Measurements from ENCODE around the gene MMP7.
"Not testable (repeated sequence)": the region's sequence is repeated elsewhere in the genome, so short reads cannot be mapped to it uniquely, and the experiment has no call there.

Gene MMP7

DNA sequence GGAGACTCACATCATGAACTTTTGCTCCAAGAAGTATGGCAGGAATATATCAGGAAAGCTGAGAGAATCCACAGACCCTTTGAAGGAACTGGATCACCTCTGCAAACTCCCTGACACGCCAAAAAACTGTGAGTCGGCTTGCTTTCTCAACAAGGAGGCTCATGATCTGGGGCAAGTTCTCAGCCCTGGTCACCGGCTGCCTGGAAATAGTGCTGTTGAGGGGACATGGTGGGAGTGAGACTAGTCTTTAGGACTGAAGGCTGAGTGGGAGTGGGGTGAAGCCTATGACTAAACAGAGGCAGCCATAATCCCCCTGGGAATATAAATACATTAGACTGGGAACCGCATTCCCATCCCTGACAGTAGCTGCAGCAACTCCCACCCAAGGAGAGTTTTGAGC is 8.4 kb upstream of the MMP7 start:
- DNase-seq: no peak

DNA sequence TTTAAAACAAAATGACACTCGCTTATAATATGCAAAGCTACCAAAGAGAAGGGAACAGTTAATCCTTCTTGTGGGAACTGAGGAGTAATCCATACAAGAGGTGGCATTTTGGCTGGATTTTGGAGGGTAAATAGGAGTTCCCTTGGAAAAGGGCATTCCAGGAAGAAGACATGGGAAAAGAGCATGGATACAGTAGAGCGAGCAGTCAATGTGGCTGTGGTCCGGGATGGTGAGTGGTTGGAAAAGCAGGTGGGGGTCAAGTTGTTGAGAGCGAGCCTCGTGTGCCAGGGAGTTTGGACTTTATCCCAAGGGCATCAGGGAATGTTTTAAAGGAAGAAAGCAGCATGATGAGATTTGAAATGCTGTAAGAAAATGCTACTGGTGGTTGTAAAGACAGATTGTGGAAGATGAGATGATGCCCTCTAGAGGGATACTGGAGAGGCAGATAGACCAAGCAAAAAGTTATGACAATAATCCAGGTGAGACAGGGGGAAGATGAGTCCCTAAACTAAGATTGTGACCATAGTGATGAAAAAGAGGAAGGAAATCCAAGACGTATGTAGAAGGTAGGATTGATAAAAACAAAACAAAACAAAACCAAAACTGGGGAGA is 3.8 kb upstream of the MMP7 start:
- no peak for DNase-seq

DNA sequence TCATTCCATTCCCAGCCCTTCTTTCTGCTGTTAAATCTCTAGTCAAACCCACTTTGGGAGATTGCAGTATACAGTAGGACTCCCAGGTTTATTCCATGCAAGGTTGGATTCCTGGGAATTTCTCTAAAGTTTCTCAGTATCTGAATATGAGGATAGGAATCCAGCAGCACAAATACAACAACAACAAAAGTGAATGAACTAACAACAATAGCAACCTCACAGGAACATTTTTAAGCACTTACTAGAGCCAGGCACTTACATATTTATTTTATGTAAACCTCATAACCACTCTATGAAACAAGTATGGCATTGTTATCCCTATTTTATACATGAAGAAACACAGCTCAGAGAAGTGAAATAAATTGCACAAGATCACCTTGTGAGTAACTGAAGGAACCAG is 1.9 kb downstream of the MMP7 start:
- no peak for DNase-seq

DNA sequence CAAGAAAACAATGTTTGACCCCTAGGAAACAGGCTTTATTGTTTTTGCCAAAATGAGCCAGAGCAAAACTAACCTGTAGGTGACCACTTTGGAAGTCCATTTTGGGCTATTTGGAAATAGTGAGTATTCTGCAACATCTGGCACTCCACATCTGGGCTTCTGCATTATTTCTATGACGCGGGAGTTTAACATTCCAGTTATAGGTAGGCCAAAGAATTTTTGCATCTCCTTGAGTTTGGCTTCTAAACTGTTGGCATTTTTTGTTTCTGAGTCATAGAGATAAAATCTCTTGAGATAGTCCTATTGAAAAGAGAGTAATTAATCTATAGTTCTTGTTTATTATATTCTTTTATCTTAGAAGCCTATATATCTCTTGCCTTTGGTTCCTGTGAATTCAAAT is 2.9 kb downstream of the MMP7 start:
- no peak for DNase-seq

- DNase-seq: no peak
Measured at GRCh38 chr11:102527041-102527440, 3.5 kb downstream of the MMP7 start.

GRCh38 chr11:102523887-102524286 is 6.7 kb downstream of the MMP7 start:
- DNase-seq: no peak

DNA sequence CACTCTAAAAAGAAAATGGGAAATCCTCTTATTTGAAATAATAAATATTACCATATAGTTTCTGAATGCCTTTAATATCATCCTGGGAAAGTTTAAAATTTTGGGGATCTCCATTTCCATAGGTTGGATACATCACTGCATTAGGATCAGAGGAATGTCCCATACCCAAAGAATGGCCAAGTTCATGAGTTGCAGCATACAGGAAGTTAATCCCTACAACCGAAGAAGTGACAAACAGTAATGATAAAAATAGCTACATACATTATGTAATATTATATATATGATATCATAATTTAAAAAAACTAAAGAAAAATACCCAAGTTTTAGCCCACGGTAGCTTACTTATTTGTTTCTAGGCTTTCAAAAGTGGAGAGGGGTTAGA is 7.4 kb downstream of the MMP7 start:
- DNase-seq: no peak

DNA sequence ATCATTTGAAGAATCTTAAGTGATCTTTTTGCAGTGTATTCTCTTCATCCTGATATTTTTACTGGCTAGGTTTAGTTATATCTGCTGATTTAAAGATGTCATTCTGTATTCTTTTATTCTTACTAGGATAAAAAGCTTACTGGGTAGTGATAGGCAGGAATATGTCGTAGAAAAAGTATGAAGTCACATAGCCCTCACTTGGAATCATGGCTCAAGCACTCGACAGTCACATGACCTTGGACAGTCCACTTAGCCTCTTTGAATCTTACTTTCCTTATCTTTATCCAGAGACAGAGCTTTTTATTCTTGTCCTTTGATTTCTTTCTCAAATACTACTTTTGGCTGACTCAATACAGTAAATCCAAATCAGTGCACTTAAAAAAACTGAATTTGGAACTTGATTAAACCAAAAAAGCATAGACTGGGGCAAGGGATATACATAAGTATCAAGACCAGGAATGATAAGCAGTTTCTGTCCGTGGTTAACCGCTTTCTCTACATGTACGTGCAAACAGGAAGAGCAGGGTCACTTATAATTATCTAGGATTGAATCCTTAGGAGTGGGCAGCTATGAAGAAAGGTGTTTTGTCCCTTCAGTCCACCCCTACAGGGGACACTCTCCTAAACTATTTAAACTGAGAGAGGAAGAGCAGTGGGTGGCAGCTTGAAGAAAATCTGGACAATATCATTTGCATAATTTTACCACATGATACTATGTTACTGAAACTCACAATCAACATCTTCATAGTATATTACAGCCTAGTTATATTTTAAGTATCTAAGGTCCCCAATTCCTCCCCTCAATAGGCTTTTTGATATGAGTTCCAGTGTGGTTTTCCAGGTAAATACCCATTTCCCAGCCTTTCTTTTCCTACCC is 8.0 kb downstream of the MMP7 start:
- DNase-seq: no peak

- no peak for DNase-seq
Measured at GRCh38 chr11:102521121-102521520, 9.4 kb downstream of the MMP7 start.

GRCh38 chr11:102520514-102520913 is 10.0 kb downstream of the MMP7 start:
- DNase-seq: no peak

DNA sequence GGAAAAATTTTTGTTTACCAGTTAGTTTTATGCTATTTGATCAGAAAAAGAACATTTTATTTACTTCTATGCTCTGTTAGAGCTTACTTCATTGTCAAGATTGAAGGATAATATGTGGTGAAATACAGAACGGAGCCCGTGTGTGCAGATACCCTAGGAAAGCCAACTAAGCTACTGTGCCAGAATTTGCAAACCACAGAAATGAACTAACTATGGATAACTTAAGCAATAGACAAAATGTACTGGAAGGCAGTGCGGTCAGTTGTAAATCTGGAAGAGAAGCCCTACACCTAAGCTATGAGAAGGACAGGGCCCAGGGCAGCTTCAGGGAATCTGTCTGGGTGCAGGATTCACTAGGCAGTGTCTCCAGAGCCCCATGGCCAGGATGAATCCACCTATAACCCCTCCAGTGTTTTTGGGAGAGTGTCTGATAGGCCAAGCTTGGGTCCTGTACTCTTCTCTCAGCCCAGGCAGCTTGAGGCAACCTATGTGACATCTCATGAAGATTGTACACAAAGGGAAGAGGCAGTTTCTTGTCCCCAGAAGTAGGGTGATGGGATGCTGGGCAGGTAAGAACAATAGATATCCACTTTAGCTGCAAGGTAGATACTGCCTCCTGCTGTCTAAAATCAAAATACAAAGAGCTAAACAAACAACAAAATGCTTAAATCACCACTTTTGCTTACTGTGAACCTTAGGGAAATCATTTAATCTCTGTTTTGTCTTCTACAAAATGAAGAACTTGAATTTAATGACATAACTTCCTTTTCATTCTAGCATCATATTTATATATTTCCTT is 12.1 kb downstream of the MMP7 start:
- DNase-seq: no peak

DNA sequence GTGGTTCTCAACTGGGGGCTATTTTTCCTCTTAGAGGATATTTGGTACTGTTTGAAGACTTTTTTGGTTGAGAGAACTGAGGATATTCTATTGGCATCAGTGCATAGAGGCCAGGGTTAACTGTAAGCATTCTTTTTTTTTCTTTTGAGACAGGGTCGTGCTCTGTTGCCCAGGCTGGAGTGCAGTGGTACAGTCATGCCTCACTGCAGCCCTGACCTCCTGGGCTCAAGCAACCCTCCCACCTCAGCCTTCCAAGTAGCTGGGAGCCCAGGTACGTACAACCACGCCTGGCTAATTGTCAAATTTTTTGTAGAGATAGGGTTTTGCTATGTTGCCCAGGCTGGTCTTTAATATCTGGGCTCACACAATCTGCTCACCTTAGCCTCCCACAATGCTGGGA is 12.9 kb downstream of the MMP7 start:
- DNase-seq: no peak

- DNase-seq: no peak
Measured at GRCh38 chr11:102516179-102516578, 14.4 kb downstream of the MMP7 start.

- DNase-seq: no peak
Measured at GRCh38 chr11:102513869-102514268, 16.7 kb downstream of the MMP7 start.

GRCh38 chr11:102510439-102511135 is 20.0 kb downstream of the MMP7 start:
- no peak for DNase-seq

DNA sequence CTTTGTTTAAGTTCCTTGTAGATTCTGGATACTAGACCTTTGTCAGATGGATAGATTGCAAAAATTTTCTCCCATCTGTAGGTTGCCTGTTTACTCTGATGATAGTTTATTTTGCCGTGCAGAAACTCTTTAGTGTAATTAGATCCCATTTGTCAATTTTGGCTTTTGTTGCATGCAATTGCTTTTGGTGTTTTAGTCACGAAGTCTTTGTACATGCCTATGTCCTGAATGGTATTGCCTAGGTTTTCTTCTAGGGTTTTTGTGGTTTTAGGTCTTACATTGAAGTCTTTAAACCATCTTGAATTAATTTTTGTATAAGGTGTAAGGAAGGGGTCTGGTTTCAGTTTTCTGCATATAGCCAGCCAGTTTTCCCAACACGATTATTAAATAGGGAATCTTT is 27.7 kb downstream of the MMP7 start:
- DNase-seq: not testable (repeated sequence)

DNA sequence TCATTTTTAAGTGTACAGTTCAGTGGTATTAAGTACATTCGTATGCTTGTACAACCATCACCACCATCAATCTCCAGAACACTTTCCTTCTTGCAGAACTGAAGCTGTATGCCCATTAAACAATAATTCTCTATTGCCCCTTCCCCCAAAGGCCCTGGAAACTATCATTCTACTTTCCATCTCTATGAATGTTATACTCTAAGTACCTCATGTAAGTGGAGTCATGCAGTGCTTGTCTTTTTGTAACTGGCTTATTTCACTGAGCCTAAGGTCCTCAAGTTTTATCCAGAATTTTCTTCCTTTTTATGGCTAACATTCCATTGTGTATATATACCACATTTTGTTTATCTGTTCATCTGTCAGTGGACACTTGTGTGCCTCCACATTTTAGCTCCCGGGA is 29.7 kb downstream of the MMP7 start:
- no peak for DNase-seq

- DNase-seq: no peak
Measured at GRCh38 chr11:102499931-102500330, 30.6 kb downstream of the MMP7 start.

DNA sequence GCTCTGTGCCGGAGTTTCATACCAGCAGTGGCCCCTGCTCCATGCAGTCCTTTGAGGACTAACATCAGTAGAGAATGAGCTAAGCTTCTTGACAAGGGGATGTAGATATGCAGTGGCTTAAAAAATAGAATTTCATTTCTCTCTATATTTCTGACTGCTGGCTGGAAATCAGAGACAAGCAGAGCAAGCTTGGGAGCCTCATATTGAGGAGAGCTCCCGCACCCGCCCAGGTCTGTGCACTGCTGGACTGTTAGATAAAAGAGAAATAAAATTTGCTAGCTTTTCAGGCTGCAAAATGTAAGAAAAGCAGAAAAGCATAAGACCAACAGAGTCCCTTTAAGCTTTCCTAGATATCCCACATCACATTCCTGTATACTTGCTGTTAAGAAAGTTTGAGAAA is 31.4 kb downstream of the MMP7 start:
- no peak for DNase-seq

DNA sequence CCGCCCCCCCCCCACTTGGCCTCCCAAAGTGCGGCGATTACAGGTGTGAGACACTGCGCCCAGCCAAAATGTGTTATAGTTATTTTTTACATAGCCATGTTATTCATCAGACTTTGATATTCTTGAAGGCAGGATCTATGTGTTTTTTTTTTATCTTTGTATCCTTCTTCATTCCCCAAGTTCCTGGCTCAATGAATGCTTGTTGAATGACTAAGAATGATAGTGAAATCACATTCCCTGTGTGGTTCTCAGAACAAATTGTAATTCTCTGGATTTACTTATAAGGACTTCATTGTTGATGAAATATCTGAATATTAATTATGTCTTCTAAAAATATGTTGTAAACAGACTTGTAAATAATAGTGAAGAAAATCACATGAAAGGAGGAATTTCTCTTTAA is 33.5 kb downstream of the MMP7 start:
- DNase-seq: no peak

GRCh38 chr11:102495161-102496042 is 35.1 kb downstream of the MMP7 start:
- DNase-seq: peak; percentile 69

DNA sequence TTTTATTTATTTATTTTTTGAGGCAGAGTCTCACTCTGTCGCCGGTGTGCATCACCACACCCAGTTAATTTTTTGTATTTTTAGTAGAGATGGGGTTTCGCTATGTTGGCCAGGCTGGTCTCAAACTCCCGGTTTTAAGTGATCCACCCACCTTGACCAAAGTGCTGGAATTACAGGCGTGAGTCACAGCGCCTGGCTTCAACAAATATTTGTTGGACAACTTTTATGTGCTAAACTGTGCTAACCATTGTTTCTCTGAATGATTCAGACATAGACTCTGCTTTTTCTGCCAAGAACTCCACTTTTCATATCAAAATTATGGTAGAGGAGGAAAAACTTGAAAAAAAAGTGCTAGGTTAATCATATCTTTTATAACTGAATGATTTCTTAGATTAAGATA is 36.3 kb downstream of the MMP7 start:
- no peak for DNase-seq

Measured in amniotic stem cell (primary cell).